Fibroblast of the aortic adventitia (primary cell): ENCODE results near the gene GGCT. TPM values are rescaled to one million over a fixed set of nuclear protein-coding genes. Genes with fewer than 3 reads are reported as not detected.
"Not testable (repeated sequence)": the region's sequence is repeated elsewhere in the genome, so short reads cannot be mapped to it uniquely, and the experiment has no call there.

Experiments
- DNase-seq: peaks from one replicate; pipeline ENCODE4 v3.0.0-alpha.2; 2010; ENCODE audit warnings: low read depth
- H3K4me3 ChIP-seq: 2 replicates; pipeline ENCODE4 v1.5.1; 2011; ENCODE audit warnings: low read depth, mild to moderate bottlenecking, control low read depth, low read length, moderate library complexity
- total RNA-seq: library from RNA; depleted of rRNA; stranded (reverse); fragments of >200 nt; gene quantifications from 2 replicates; pipeline ENCODE4 v1.2.3, GENCODE V29; 2012; ENCODE audit warnings: low replicate concordance
- TF ChIP-seq, protein P1 (sequence below): IDR thresholded peaks from 2 replicates; pipeline ENCODE4 v1.5.1; 2011; ENCODE audit warnings: mild to moderate bottlenecking, low read length, control low read depth, inconsistent platforms; ENCODE audit not compliant: insufficient read depth

GGCT gene
- total RNA-seq, 1 donor: 27.3 TPM

DNA sequence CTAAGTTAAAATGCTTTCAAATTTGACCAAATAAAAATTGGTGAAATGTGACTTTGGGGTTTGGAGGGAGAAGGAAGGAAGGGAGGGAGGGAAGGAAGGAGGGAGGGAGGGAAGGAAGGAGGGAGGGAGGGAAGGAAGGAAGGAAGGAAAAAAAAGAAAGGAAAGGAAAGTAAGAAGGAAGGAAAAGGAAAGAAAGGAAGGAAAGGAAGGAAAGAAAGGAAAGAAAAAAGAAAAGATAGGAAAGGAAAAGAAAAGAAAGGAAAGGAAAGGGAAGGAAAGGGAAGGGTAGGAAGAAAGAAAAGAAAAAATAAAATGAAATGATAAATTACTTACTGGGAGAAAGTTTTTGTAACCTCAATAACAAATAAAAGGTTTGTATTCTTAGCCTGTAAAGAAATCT, 24.1 kb upstream of the GGCT start:
- H3K4me3 ChIP-seq: no peak overlapping the region
- DNase-seq: no peak
- TF ChIP-seq, protein P1, sequence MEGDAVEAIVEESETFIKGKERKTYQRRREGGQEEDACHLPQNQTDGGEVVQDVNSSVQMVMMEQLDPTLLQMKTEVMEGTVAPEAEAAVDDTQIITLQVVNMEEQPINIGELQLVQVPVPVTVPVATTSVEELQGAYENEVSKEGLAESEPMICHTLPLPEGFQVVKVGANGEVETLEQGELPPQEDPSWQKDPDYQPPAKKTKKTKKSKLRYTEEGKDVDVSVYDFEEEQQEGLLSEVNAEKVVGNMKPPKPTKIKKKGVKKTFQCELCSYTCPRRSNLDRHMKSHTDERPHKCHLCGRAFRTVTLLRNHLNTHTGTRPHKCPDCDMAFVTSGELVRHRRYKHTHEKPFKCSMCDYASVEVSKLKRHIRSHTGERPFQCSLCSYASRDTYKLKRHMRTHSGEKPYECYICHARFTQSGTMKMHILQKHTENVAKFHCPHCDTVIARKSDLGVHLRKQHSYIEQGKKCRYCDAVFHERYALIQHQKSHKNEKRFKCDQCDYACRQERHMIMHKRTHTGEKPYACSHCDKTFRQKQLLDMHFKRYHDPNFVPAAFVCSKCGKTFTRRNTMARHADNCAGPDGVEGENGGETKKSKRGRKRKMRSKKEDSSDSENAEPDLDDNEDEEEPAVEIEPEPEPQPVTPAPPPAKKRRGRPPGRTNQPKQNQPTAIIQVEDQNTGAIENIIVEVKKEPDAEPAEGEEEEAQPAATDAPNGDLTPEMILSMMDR: no peak

DNA sequence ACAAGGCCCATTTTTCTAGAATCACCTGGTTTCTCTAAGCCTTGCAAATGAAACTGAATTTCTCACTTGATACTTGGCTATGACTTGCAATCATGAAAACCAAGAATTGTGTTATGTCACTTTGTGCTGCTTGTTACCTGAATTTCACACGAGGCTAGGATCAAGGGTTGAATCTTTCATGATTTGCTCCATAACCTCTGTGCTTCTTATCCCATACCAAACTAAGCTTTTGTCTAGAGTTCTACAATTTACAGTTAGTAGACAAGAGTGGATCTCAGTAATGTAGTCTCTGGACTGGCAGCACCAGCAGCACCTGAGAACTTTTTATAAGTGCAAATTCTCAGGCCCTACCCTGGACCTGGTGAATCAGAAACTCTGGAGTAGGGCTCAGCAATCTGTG, 22.7 kb upstream of the GGCT start:
- H3K4me3 ChIP-seq, DNase-seq: not testable (repeated sequence)

DNA sequence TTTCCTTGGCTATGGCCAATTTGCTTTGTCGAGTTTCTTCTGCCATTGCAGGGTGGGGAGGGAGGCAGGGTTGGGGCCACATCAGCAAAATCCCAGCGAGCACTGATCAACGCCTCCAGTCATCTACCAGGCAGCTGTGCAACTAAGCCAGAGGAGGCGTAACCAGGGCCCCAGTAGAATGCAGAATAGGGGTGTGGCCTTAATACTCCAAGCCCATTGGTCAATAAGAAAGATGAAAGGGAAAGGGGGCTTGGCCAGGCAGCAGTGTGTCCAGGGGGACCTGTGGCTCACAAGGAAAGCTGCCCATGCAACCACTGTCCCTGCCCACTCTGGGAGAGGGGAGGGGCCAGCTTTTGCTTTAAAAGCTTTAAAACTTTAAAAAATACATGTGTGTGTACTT, 21.5 kb upstream of the GGCT start:
- DNase-seq: no peak
- TF ChIP-seq, protein P1: no peak
- no peak overlapping the region for H3K4me3 ChIP-seq

DNA sequence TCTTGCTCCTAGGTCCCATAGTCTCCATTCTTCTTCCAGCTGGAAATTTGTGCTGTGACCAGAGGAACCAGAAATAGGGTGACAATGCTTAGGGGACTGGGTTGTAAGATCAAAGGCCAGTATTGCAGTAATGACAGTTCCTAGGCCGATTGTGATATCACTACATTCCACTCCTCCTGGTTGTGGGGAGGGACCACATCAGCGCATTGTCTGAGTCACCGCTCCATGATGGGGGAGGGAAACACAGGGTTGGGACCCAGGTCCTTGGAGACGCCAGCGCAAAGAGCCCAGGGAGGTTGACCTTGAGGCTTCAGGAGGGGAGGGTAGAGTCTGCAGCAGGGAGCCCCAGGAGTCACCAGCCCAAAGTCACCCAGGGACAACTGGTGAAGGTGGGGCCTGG, 20.8 kb upstream of the GGCT start:
- TF ChIP-seq, protein P1: no peak
- H3K4me3 ChIP-seq: no peak overlapping the region
- no peak for DNase-seq

DNA sequence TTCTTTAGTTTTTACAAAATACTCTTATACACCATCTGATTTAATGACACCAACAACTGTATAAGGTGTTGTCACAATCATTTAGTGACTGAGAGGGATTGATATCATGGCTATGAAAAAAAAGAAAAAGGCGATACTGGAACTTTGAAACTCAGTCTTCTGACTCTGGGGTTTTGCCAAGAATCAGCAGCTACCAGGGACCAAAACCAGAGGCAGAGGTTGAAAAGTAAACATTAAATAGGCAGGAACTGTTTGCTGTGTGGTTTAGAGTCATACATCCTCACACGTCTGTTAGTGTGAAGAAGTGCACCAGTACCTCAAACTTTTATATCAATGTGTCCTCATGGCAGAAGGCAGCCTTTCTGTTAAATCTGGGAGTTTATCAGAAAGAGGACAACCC, 19.9 kb upstream of the GGCT start:
- no peak overlapping the region for H3K4me3 ChIP-seq
- TF ChIP-seq, protein P1: no peak
- no peak for DNase-seq

DNA sequence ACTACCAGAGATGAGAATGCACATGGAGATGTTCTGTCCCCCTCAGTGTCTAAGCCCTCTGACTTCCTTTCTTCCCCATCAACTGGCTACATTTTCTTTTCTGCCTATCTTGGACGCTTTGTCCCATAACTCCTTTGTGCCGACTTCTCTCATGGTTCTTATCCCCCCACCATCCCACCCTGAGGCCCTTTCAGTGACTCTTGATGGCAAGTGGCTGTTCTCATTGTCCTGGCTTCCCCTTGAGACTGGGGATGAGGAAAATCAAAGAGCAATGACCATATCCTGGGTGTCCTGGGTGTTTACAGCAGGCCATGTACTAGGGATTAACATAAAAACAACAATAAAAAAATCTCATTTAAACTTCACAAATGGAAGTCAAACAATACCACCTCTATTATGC, 18.8 kb upstream of the GGCT start:
- no peak overlapping the region for H3K4me3 ChIP-seq
- TF ChIP-seq, protein P1: no peak
- no peak for DNase-seq

DNA sequence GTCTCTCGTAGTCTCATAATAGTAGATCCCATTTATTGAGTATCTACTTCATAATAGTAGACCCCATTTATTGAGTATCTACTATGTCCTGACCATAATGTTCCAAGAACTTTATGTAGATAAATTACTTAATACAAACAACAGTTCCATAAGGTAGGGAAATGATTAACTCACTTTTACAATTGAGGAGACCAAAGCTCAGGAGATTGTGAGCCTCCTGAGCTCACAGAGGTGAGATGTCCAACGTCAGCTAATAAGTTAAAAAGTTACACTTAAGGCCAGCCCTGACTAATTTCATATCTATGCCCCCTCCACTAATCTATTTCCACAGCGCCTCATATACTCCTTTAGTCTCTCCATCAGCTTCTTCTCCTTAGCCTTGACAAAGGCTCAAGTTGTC, 17.5 kb upstream of the GGCT start:
- no peak overlapping the region for H3K4me3 ChIP-seq
- DNase-seq: no peak
- TF ChIP-seq, protein P1: no peak
